Measurements from ENCODE around the gene PLA2G4D.
A peak's percentile ranks its signal among the peaks of the same experiment; 100 is the strongest.
"Not testable (repeated sequence)": the region's sequence is repeated elsewhere in the genome, so short reads cannot be mapped to it uniquely, and the experiment has no call there.

The PLA2G4D gene

GRCh38 chr15:42104095-42104891 is 9.9 kb upstream of the PLA2G4D start:
- Histone ChIP-seq H3K36me3 (ENCODE audit: control insufficient read depth, insufficient read depth, low read length) (no peaks in the 10 kb centered on the region), H3K27ac (ENCODE audit: low read depth, low read length, severe bottlenecking) (no peak overlapping the region), H3K9me3 (ENCODE audit: control insufficient read depth, low read length) (no peaks in the 10 kb centered on the region), H3K4me1 (ENCODE audit: control insufficient read depth, insufficient read depth, low read length, poor library complexity, severe bottlenecking) (peaks cover 5% of the 10 kb centered on the region), H3K4me3 (ENCODE audit: extremely low read depth, insufficient read depth, low read length, poor library complexity, severe bottlenecking) (no peak overlapping the region)
- WGBS, 2 experiments (ENCODE audit: insufficient coverage in 2 of 2) = 95 to 98% methylated on average over 2 to 5 of the region's 11 CpGs

DNA sequence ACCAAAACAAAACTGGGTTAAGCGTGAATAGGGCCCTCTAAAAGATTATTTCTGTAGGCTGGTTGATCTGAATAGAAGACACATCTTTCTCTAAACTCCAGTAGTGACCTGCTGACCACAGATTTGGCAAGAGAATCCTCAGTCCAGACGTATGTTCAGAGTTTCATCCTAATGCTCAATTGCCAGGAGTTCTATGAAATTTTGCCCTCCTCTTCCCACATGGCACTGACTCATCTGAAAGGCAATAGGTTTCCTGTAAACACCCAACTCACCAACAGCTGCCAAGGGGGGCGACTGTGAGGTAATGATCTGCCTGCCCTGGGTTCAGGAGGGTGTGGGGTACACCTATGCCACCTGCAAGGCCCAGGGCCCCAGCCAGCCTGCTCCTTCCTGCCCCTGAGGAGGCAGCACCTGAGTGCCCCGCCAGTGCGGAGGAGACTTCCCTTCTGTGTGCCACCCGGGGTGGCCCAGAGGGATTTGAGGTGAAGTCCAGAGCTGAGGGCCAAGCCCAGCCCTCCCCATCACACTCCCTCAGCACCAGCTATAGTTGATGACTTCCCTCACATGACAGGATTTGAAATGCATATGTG is 8.4 kb upstream of the PLA2G4D start:
- Histone ChIP-seq H3K9me3 (ENCODE audit: control insufficient read depth, low read length) (no peaks in the 10 kb centered on the region), H3K4me1 (ENCODE audit: control insufficient read depth, insufficient read depth, low read length, poor library complexity, severe bottlenecking) (peaks cover 5% of the 10 kb centered on the region), H3K27ac (ENCODE audit: low read depth, low read length, severe bottlenecking) (no peak overlapping the region), H3K36me3 (ENCODE audit: control insufficient read depth, insufficient read depth, low read length) (no peaks in the 10 kb centered on the region), H3K4me3 (ENCODE audit: extremely low read depth, insufficient read depth, low read length, poor library complexity, severe bottlenecking) (no peak overlapping the region)
- WGBS, 2 experiments (ENCODE audit: insufficient coverage in 2 of 2) = 93 to 98% methylated on average over 4 to 5 of the region's 6 CpGs

- H3K27ac ChIP-seq (ENCODE audit: low read depth, low read length, severe bottlenecking) = no peak overlapping the region
- WGBS, 2 experiments (ENCODE audit: insufficient coverage in 2 of 2) = no CpG with 5 or more reads among the region's 1 CpG
- H3K9me3 ChIP-seq (ENCODE audit: control insufficient read depth, low read length) = no peaks in the 10 kb centered on the region
- no peaks in the 10 kb centered on the region for H3K36me3 ChIP-seq (ENCODE audit: control insufficient read depth, insufficient read depth, low read length)
- no peak overlapping the region for H3K4me3 ChIP-seq (ENCODE audit: extremely low read depth, insufficient read depth, low read length, poor library complexity, severe bottlenecking)
- H3K4me1 ChIP-seq (ENCODE audit: control insufficient read depth, insufficient read depth, low read length, poor library complexity, severe bottlenecking) = peaks cover 5% of the 10 kb centered on the region
Observed at GRCh38 chr15:42101861-42102260, 7.5 kb upstream of the PLA2G4D start.

DNA sequence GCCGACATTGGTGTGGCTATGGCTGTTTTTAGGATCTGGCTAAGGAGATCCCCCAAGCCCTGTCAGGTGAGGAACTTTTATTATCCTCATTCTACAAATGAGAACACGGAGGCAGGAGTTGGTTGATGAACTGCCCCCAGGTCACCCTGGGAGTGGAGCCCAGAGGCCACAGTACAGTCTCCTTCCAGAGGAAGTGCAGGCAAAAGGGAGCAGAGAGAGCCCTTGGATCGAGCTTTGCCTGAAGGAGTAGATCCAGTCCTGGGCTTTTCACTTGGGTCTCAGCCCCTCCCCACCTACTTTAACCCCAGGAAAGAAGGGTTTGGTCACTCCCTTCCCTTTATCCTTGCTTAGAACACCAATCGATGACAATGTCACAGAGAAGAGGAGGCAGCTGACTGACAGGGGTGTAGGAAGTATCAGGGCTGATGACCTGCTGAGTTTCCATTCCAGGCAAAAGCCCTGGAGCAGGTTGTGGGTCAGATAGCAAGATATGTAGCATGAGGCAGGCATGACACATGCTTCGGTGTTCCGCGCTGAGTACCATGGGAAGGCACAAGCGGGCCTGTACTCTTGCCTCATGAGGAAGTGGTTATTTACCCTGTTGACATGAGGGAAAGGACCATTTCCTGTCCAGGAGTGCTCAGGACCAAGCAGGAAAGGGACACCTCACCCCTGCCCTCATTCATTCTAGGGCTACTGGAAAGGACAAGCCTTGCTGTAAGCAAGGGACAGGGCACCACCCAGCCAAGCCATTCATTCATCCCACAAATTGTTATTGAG is 5.8 kb upstream of the PLA2G4D start:
- WGBS, 2 experiments (ENCODE audit: insufficient coverage in 2 of 2) = 91 to 96% methylated on average over 5 to 6 of the region's 8 CpGs
- no peaks in the 10 kb centered on the region for H3K36me3 ChIP-seq (ENCODE audit: control insufficient read depth, insufficient read depth, low read length)
- no peaks in the 10 kb centered on the region for H3K9me3 ChIP-seq (ENCODE audit: control insufficient read depth, low read length)
- peaks cover 5% of the 10 kb centered on the region for H3K4me1 ChIP-seq (ENCODE audit: control insufficient read depth, insufficient read depth, low read length, poor library complexity, severe bottlenecking)
- no peak overlapping the region for H3K27ac ChIP-seq (ENCODE audit: low read depth, low read length, severe bottlenecking)
- H3K4me3 ChIP-seq (ENCODE audit: extremely low read depth, insufficient read depth, low read length, poor library complexity, severe bottlenecking) = no peak overlapping the region

DNA sequence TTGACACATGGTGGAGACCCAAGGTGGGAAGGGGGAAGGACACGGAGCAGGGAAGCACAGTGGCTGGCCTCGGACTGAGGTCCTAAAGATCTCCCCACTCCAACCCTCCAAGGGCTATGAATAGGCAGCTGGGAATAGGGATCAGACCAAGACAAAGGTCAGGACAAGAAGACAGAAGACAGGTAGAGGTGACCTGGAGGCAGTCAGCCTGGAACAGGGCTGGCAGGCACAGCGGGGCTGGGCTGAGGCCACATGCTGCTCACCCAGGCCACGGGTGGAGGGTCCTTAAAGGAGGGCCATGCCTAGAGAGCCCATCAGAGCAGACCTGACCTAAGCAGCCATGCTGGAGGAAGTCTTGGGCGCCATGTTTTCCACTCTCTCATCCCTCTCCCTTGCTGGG is 2.7 kb upstream of the PLA2G4D start:
- Histone ChIP-seq H3K27ac (ENCODE audit: low read depth, low read length, severe bottlenecking) (no peak overlapping the region), H3K9me3 (ENCODE audit: control insufficient read depth, low read length) (no peaks in the 10 kb centered on the region), H3K4me3 (ENCODE audit: extremely low read depth, insufficient read depth, low read length, poor library complexity, severe bottlenecking) (no peak overlapping the region), H3K36me3 (ENCODE audit: control insufficient read depth, insufficient read depth, low read length) (no peaks in the 10 kb centered on the region), H3K4me1 (ENCODE audit: control insufficient read depth, insufficient read depth, low read length, poor library complexity, severe bottlenecking) (peaks cover 14% of the 10 kb centered on the region)
- WGBS, 2 experiments (ENCODE audit: insufficient coverage in 2 of 2) = 79 to 97% methylated on average over 3 of the region's 5 CpGs

DNA sequence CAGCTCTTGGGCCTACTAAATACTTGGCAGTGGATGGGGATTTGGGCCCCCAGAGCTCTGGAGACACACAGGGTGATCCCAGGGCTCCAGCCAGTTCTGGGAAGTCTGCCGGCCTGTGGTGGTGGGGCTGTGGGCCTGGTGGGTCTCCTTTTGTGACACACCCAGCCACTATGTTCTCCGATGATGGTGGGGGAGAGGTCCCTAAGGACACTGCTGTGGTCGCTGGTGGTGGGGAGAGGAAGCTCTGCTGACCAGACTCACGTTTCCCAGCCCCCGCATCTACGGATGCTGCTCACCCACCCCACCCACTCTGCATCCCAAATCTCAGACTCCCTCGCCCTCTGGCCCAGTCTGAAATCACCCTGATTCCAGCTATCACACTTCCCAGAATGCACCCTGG is 396 bp downstream of the PLA2G4D start:
- Histone ChIP-seq H3K4me3 (ENCODE audit: extremely low read depth, insufficient read depth, low read length, poor library complexity, severe bottlenecking) (no peak overlapping the region), H3K36me3 (ENCODE audit: control insufficient read depth, insufficient read depth, low read length) (no peaks in the 10 kb centered on the region), H3K27ac (ENCODE audit: low read depth, low read length, severe bottlenecking) (no peak overlapping the region), H3K4me1 (ENCODE audit: control insufficient read depth, insufficient read depth, low read length, poor library complexity, severe bottlenecking) (peaks cover 14% of the 10 kb centered on the region), H3K9me3 (ENCODE audit: control insufficient read depth, low read length) (no peaks in the 10 kb centered on the region)
- 100% methylated on average over 2 to 3 of the region's 7 CpGs for WGBS, 2 experiments (ENCODE audit: insufficient coverage in 2 of 2)

GRCh38 chr15:42092398-42093318 is 1.7 kb downstream of the PLA2G4D start:
- Histone ChIP-seq H3K4me3 (ENCODE audit: extremely low read depth, insufficient read depth, low read length, poor library complexity, severe bottlenecking) (no peak overlapping the region), H3K36me3 (ENCODE audit: control insufficient read depth, insufficient read depth, low read length) (no peaks in the 10 kb centered on the region), H3K27ac (ENCODE audit: low read depth, low read length, severe bottlenecking) (peak overlapping the region; percentile 37), H3K9me3 (ENCODE audit: control insufficient read depth, low read length) (no peaks in the 10 kb centered on the region), H3K4me1 (ENCODE audit: control insufficient read depth, insufficient read depth, low read length, poor library complexity, severe bottlenecking) (peaks cover 14% of the 10 kb centered on the region)
- 69 to 71% methylated on average over 17 to 19 of the region's 21 CpGs for WGBS, 2 experiments (ENCODE audit: insufficient coverage in 2 of 2)

DNA sequence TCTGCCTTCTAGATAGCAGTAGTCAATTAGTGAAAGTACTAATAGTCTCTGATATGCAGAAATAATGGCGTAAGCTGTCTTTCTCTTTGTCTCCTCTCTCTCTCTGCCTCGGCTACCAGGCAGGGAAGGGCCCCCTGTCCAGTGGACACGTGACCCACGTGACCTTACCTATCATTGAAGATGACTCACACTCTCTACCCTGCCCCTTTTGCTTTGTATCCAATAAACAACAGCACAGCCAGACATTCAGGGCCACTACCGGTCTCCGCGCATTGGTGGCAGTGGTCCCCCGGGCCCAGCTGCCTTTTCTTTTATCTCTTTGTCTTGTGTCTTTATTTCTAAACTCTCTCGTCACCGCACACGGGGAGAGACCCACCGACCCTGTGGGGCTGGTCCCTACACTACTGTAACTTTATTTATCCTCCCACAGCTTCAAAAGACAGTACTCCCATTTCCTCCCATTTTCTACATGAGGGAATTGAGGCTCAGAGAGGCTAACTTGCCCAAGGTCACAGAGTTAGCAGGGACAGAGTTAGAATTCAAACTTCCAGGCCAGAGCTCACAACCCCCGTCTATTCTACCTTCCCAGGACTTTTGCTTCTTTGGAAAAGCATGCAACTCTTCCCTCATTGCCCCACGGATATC is 2.5 kb downstream of the PLA2G4D start:
- Histone ChIP-seq H3K27ac (ENCODE audit: low read depth, low read length, severe bottlenecking) (peak overlapping the region; percentile 37), H3K4me1 (ENCODE audit: control insufficient read depth, insufficient read depth, low read length, poor library complexity, severe bottlenecking) (peaks cover 14% of the 10 kb centered on the region)
- H3K36me3 ChIP-seq (ENCODE audit: control insufficient read depth, insufficient read depth, low read length); H3K4me3 ChIP-seq (ENCODE audit: extremely low read depth, insufficient read depth, low read length, poor library complexity, severe bottlenecking); H3K9me3 ChIP-seq (ENCODE audit: control insufficient read depth, low read length): not testable (repeated sequence)
- 39 to 68% methylated on average over 6 to 11 of the region's 14 CpGs for WGBS, 2 experiments (ENCODE audit: insufficient coverage in 2 of 2)

GRCh38 chr15:42090781-42091180 is 3.6 kb downstream of the PLA2G4D start:
- 85 to 92% methylated on average over 1 to 5 of the region's 9 CpGs for WGBS, 2 experiments (ENCODE audit: insufficient coverage in 2 of 2)
- Histone ChIP-seq H3K4me3 (ENCODE audit: extremely low read depth, insufficient read depth, low read length, poor library complexity, severe bottlenecking) (no peak overlapping the region), H3K4me1 (ENCODE audit: control insufficient read depth, insufficient read depth, low read length, poor library complexity, severe bottlenecking) (peaks cover 14% of the 10 kb centered on the region), H3K27ac (ENCODE audit: low read depth, low read length, severe bottlenecking) (no peak overlapping the region), H3K36me3 (ENCODE audit: control insufficient read depth, insufficient read depth, low read length) (no peaks in the 10 kb centered on the region), H3K9me3 (ENCODE audit: control insufficient read depth, low read length) (no peaks in the 10 kb centered on the region)

GRCh38 chr15:42090370-42090769 is 4.0 kb downstream of the PLA2G4D start:
- Histone ChIP-seq H3K4me3 (ENCODE audit: extremely low read depth, insufficient read depth, low read length, poor library complexity, severe bottlenecking) (no peak overlapping the region), H3K9me3 (ENCODE audit: control insufficient read depth, low read length) (no peaks in the 10 kb centered on the region), H3K36me3 (ENCODE audit: control insufficient read depth, insufficient read depth, low read length) (no peaks in the 10 kb centered on the region), H3K27ac (ENCODE audit: low read depth, low read length, severe bottlenecking) (no peak overlapping the region), H3K4me1 (ENCODE audit: control insufficient read depth, insufficient read depth, low read length, poor library complexity, severe bottlenecking) (peaks cover 14% of the 10 kb centered on the region)
- 84 to 86% methylated on average over 2 to 5 of the region's 7 CpGs for WGBS, 2 experiments (ENCODE audit: insufficient coverage in 2 of 2)

All from mesodermal cell (in vitro differentiated cells).